Fibroblast of mammary gland (primary cell): ENCODE data around the gene COL4A1.
A peak's percentile ranks its signal among the peaks of the same experiment; 100 is the strongest.

Experiments
- DNase-seq: peaks from one replicate; pipeline ENCODE4 v3.0.0-alpha.2; 2010; ENCODE audit warnings: low read depth
- H3K4me3 ChIP-seq: 2 replicates; pipeline ENCODE4 v1.5.1; 2011; ENCODE audit warnings: low read depth, mild to moderate bottlenecking, low read length, moderate library complexity; ENCODE audit not compliant: control insufficient read depth
- TF ChIP-seq, protein P1 (sequence below): conservative IDR thresholded peaks from 2 replicates; pipeline ENCODE4 v1.5.1; 2011; ENCODE audit warnings: low read depth, low read length, inconsistent platforms; ENCODE audit not compliant: control insufficient read depth, insufficient read depth

The COL4A1 gene

DNA sequence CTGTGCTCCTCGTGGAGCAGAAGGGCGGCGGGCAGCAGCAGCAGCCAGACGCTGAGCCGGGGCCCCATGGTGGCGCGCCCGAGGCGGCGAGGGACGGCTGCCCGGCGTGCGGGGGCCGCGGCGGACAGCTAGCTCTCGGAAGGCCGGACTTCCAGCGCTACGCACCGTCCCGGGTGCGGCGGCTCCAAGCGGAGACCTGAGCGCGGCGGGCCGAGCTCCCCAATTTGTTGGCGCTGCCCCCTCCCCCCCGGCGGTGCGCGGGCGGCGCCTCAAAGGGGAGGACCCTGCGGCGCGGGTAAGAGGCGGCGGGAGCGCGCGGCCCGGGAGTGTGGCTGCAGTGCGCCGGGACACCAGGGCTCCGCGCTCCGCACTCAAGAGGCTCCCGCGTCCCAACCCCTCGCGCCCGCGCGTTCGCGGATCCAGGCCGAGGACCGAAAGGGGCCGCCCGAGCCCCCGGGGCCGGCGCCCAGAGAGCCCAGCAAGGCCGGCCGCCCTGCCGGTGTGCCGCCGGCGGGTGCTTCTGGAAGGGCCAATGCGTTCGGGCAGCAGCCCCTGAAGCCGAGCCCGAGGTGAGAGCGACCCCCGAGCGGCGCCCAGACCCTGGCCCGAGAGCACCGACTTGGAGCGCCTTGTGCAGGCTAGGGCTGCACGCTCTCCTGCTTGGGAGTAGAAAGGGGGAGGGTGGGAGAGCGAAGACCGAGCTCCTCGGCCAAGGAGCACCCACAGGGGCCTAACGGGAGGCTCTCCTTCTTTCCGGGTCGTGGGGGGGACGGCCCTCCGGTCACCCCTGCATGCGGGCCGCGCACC lies at the start of gene COL4A1, which contains the start of gene COL4A2:
Gene COL4A1 (minus strand): TSS at position 198 of the 807 bp plus-strand sequence. CDS start 130 bp downstream, at position 68.
Gene COL4A2 (plus strand): TSS at position 325 of the 807 bp plus-strand sequence. CDS start 620 bp downstream, outside the sequence.
- DNase-seq = peak; percentile 62
- TF ChIP-seq, protein P1, sequence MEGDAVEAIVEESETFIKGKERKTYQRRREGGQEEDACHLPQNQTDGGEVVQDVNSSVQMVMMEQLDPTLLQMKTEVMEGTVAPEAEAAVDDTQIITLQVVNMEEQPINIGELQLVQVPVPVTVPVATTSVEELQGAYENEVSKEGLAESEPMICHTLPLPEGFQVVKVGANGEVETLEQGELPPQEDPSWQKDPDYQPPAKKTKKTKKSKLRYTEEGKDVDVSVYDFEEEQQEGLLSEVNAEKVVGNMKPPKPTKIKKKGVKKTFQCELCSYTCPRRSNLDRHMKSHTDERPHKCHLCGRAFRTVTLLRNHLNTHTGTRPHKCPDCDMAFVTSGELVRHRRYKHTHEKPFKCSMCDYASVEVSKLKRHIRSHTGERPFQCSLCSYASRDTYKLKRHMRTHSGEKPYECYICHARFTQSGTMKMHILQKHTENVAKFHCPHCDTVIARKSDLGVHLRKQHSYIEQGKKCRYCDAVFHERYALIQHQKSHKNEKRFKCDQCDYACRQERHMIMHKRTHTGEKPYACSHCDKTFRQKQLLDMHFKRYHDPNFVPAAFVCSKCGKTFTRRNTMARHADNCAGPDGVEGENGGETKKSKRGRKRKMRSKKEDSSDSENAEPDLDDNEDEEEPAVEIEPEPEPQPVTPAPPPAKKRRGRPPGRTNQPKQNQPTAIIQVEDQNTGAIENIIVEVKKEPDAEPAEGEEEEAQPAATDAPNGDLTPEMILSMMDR = no peak
- H3K4me3 ChIP-seq = peak within 1 kb of the TSS; percentile 77

DNA sequence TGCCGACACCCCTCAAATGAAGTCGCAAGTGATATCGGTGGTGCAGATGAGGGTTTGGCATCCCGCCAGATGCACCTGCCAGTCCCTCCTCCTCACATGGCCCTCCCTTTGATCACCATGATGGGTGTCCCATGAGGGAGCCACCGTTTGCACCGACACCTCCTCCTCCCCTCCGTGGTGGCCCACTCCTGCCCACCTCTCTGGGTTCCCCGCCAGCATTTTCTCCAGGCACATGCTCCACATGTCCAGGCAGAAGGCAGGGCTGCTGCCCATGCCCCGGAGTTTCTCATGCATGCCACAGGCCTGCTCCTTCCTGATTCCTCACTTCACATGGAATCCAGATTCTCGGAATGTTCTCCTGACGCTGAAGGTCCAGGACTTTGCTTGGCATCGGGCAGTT lies 49.4 kb upstream of the COL4A1 start:
- H3K4me3 ChIP-seq = no peak overlapping the region
- TF ChIP-seq, protein P1 = no peak
- no peak for DNase-seq

DNA sequence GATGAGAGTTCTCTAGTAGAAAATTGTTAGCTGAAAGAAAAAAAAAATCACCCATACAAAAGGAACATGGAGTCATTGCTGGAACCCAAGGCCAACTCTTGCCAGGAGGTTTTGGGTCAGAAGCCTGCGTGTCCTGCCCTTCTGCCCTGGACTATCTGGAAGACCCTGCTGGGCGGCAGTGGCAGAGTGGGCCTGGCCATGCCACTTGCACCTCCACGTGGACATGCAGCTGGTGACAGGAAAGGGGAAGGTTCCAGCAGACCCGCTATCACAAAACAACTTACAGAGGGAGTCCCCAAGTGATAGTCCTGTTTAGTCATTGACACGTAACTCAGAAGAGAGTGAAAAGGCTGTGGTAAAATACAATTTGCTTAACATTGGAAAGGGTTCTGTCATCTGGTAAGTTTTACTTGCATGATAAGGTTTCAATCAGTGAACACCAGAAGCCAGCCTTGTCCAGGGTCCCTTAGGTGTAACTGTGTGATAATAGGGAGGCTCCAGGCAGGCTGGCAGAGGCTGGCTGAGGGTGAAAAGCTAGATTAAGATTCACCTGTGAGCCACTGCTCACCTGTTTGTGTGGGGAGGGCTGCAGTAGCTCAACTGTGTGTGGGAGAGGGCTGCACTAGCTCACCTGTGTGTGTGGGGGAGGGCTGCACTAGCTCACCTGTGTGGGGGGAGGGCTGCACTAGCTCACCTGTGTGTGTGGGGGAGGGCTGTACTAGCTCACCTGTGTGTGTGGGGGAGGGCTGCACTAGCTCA lies 47.9 kb upstream of the COL4A1 start:
- H3K4me3 ChIP-seq = no peak overlapping the region
- TF ChIP-seq, protein P1 = no peak
- no peak for DNase-seq

GRCh38 chr13:110354123-110354627 lies 47.2 kb upstream of the COL4A1 start:
- TF ChIP-seq, protein P1 = no peak
- no peak for DNase-seq
- no peak overlapping the region for H3K4me3 ChIP-seq

DNA sequence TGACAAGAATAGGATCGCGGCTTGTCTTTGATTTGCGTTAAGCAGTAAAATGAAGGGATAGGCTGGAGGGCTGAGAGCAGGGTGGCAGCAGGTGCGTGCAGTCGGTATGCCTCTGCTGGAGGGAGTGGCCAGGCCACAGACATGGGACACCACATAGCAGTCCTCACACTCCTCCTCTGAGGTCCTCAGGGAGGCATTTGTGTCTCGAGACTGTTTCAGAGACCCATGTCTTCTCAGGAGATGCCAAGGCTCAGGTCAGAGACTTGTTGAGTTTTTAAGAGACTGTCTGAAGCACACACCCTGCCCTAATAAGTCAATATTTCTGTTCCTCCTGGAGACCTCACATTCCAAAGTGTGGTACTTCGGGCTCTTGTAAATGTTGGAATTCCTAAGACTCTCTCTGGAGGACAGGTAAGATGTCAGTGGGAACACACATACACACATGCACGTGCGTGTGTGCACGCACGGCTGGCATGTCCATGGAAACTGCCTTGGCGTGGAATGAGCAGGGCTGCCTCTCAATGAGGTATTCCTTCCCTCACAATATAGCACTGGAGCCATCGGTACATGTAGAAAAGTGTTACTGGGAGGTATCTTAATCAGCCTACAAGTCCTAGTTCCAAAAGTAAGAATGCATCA lies 46.5 kb upstream of the COL4A1 start:
- TF ChIP-seq, protein P1 = no peak
- H3K4me3 ChIP-seq = no peak overlapping the region
- no peak for DNase-seq

GRCh38 chr13:110352735-110353134 lies 45.8 kb upstream of the COL4A1 start:
- no peak for DNase-seq
- TF ChIP-seq, protein P1 = peak; percentile 17
- no peak overlapping the region for H3K4me3 ChIP-seq
